Activated T-cell treated with anti-CD3 and anti-CD28 coated beads, Interleukin-2, amount 50 U/mL, for 4 hours (primary cell): ENCODE results near the gene GGT1. TPM values are rescaled to one million over a fixed set of nuclear protein-coding genes. Genes with fewer than 3 reads are reported as not detected.
"Not testable (repeated sequence)": the region's sequence is repeated elsewhere in the genome, so short reads cannot be mapped to it uniquely, and the experiment has no call there.

Experiments
- ATAC-seq, 2 donors: fragments of 200-7000 bp; cut with Tn5 transposase; one replicate each; pipeline ENCODE4 v1.10.0; 2021
- DNase-seq: peaks from one replicate; pipeline ENCODE4 v3.0.0-alpha.2; 2020
- H3K27me3 Mint-ChIP-seq: one replicate; pipeline ENCODE4 v1.8.0; 2021; ENCODE audit warnings: low read depth, mixed read lengths
- H3K36me3 Mint-ChIP-seq: one replicate; pipeline ENCODE4 v1.8.0; 2022; ENCODE audit warnings: mixed read lengths; ENCODE audit not compliant: insufficient read depth
- H3K4me1 Mint-ChIP-seq: one replicate; pipeline ENCODE4 v1.8.0; 2021; ENCODE audit warnings: low read depth, mixed read lengths
- H3K4me3 Mint-ChIP-seq: one replicate; pipeline ENCODE4 v1.8.0; 2021; ENCODE audit warnings: mild to moderate bottlenecking, moderate library complexity, mixed read lengths
- H3K9me3 Mint-ChIP-seq: one replicate; pipeline ENCODE4 v1.8.0; 2021; ENCODE audit warnings: mixed read lengths
- total RNA-seq, 3 donors: library from RNA; stranded (reverse); gene quantifications; one replicate each; pipeline ENCODE4 v1.2.1, GENCODE V29; 2021

GGT1 gene
- total RNA-seq, 3 donors from 2014 or later = 23.6 to 48.6 (median 27.2) TPM

DNA sequence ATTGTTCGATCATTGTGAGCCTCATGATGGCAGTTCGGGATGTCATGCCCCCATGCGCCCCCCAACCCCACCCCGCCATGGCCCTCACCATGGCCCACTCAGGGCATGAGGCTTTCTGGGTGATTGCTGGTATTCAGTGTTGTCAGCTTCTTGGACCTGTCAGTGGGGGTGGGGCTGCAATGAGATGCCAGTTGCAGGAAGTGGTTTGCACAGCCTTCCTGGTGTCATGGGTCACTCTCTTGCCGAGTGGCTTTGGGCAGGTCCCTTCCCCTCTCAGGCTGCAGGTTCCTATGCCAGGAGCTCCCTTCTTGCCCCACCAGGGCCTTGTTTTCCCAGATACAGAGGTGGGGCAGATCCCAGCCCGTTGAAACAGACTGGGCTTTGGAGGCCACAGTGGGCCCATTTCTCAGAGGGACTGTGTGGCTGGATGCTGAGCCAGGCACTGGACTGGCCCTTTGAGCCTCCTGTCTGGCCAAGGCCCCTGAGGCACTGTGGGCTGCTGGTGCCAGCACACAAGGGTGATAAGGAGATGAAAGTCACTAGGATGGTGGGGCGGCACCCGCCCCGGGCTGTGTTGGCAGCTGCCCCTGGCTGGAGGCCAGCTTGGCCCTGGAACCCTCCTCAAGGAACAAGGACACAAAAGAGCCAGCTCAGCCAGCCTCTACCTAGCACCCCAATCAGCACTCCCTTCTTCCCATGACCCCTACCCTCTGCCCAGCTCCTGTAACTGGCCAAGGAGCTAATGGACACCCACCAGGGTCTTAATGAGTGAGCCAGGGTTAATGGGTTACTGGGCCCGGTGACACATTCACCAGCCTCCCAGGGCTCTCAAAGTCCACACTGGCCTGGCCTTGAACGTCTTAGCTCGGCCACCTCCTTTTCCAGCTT, 1.5 kb upstream of the GGT1 start:
- no peak for DNase-seq
- no peak overlapping the region for H3K4me3 Mint-ChIP-seq
- no peaks in the 10 kb centered on the region for H3K36me3 Mint-ChIP-seq
- peaks cover 2% of the 10 kb centered on the region for H3K27me3 Mint-ChIP-seq
- no peaks in the 10 kb centered on the region for H3K9me3 Mint-ChIP-seq
- ATAC-seq = no peak
- H3K4me1 Mint-ChIP-seq = peaks cover 17% of the 10 kb centered on the region

DNA sequence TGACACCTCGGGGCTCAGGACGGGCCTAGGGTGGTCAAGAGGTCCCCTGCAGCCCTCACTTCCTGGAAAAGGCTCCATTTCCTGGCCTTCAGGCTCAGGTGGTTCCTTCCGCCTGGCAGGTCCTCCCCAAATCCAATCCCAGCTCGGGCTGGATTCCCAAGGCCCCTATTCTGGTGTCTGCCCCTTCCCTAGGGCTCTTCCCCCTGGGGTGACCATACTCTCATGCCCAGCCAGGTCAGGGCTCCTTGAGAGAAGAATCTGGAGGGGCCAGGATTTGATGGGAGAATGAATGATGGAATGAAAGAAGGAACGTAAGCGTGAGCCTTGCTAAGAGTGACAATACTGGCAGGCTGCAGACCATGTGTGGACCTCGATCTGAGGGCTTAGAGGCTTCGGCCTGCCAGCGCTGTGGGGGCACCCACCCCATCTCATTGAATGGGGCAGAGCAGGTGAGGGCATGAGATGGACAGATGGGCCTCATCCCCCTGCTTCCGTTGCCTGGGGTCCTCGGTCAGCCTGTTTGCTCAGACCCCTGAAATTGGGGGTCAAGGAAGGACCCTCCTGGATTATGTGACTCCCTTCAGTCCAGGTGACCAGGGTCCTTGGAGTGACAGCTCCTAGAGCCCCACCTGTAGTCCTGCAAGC, 766 bp upstream of the GGT1 start:
- not testable (repeated sequence) for H3K4me3 Mint-ChIP-seq, ATAC-seq, H3K9me3 Mint-ChIP-seq, H3K27me3 Mint-ChIP-seq, H3K36me3 Mint-ChIP-seq, DNase-seq
- H3K4me1 Mint-ChIP-seq = peaks cover 19% of the 10 kb centered on the region

DNA sequence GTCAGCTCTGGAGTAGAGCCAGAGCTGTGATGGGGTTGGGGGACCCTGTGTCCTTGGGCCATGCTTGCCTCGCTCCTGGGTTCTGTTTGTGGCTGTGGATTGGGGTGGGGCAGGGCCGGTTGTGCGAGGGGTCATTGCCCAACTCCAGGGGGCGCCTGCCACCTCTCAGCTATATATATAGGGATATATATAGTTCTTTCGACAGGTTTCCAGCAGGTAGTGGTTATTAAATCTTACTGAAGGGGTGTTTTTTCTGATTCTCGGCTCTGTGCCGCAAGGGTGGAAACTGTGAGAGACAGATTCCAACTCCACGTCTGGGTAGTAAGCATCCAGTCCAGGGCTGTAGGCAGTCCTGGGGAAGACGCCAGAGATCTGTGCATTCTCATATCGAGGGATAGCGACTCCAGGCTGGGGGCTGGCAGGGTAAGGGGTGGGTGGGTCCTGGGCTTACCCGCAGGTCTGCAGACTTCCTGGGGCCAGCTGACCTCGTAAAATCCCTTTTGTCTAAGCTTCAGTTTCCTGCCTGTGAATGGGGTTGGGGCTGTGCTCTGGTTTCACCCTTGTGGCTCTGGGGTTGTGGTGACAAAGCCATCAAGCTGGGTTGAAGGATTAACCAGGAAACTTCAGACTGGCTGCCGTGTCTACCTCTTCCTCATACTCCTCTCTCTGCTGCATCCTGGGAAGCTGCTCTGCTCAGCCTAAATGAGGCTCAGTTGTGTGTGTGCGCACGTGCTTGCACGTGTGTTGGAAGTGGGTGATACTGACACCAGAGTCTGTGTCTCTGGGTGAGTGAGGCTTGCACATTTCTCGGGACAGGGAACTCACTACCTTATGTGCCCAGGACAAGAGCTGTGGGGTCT, 1.0 kb downstream of the GGT1 start:
- Mint-ChIP-seq H3K4me3 (peak overlapping the region; percentile 51), H3K4me1 (peaks cover 23% of the 10 kb centered on the region)
- peak; percentile 12 to 19 for ATAC-seq
- not testable (repeated sequence) for H3K36me3 Mint-ChIP-seq, H3K9me3 Mint-ChIP-seq, H3K27me3 Mint-ChIP-seq, DNase-seq

DNA sequence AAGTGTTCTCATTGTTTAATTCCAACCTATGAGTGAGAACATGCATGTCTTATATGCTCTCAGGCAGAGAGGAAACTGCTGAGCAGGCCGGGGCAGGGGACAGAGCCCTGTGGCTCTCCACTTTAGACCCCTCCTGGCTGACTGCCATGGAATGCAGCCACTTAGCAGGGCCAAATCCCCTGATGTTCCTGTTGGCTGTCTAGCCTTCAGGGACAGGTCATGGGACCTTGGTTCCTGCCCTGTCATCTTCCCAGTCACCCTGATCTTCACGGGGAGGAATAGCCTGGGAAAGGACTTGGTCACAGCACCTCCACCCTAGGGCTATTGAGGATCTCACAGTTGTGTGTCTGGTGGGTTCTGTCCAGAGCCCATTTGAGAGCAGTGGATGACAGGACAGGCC, 3.3 kb downstream of the GGT1 start:
- H3K9me3 Mint-ChIP-seq, H3K27me3 Mint-ChIP-seq, ATAC-seq, DNase-seq, H3K36me3 Mint-ChIP-seq: not testable (repeated sequence)
- peak overlapping the region; percentile 29 for H3K4me3 Mint-ChIP-seq
- H3K4me1 Mint-ChIP-seq = peaks cover 23% of the 10 kb centered on the region

GRCh38 chr22:24607429-24607983, 4.5 kb downstream of the GGT1 start:
- not testable (repeated sequence) for H3K36me3 Mint-ChIP-seq, H3K9me3 Mint-ChIP-seq, H3K27me3 Mint-ChIP-seq
- Mint-ChIP-seq H3K4me1 (peaks cover 21% of the 10 kb centered on the region), H3K4me3 (peak overlapping the region; percentile 94)
- peak; percentile 50 for DNase-seq
- peak; percentile 85 to 87 for ATAC-seq

- not testable (repeated sequence) for H3K27me3 Mint-ChIP-seq, ATAC-seq, H3K9me3 Mint-ChIP-seq, DNase-seq, H3K36me3 Mint-ChIP-seq
- Mint-ChIP-seq H3K4me3 (peak overlapping the region; percentile 94), H3K4me1 (peaks cover 18% of the 10 kb centered on the region)
Measured at GRCh38 chr22:24608327-24608726, 5.3 kb downstream of the GGT1 start.

- not testable (repeated sequence) for DNase-seq, H3K27me3 Mint-ChIP-seq, H3K9me3 Mint-ChIP-seq, ATAC-seq, H3K4me1 Mint-ChIP-seq, H3K36me3 Mint-ChIP-seq, H3K4me3 Mint-ChIP-seq
Measured at GRCh38 chr22:24609888-24610287, 6.9 kb downstream of the GGT1 start.

DNA sequence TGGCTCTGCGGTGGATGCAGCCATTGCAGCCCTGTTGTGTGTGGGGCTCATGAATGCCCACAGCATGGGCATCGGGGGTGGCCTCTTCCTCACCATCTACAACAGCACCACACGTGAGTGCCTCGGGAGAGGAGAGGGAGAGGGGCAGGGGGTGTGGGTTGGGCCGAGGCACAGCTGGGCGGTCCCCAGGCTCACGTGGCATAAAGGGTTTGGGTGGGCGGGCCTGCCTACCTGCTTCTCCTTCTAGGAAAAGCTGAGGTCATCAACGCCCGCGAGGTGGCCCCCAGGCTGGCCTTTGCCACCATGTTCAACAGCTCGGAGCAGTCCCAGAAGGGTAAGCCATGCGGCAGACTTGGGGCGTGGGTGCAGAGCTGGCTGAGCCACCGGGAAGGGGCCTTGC, 11.8 kb downstream of the GGT1 start:
- ATAC-seq, H3K4me1 Mint-ChIP-seq, H3K9me3 Mint-ChIP-seq, H3K27me3 Mint-ChIP-seq, H3K36me3 Mint-ChIP-seq, H3K4me3 Mint-ChIP-seq, DNase-seq: not testable (repeated sequence)

GRCh38 chr22:24621244-24621643, 18.3 kb downstream of the GGT1 start:
- not testable (repeated sequence) for H3K4me3 Mint-ChIP-seq, H3K4me1 Mint-ChIP-seq, DNase-seq, H3K9me3 Mint-ChIP-seq, H3K27me3 Mint-ChIP-seq, ATAC-seq, H3K36me3 Mint-ChIP-seq

- H3K9me3 Mint-ChIP-seq, DNase-seq, H3K36me3 Mint-ChIP-seq, H3K27me3 Mint-ChIP-seq, H3K4me1 Mint-ChIP-seq, ATAC-seq, H3K4me3 Mint-ChIP-seq: not testable (repeated sequence)
Measured at GRCh38 chr22:24622596-24622995, 19.6 kb downstream of the GGT1 start.

DNA sequence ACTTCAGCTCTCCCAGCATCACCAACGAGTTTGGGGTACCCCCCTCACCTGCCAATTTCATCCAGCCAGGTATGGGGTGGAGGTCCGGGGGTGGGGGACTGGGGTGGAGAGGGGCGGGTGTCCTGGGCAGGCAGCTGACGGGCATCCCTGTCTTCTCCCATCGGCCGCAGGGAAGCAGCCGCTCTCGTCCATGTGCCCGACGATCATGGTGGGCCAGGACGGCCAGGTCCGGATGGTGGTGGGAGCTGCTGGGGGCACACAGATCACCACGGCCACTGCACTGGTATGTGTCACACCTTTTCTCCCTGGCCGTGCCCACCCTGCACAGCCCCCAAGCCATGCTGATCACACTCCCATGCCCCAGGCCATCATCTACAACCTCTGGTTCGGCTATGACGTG, 24.9 kb downstream of the GGT1 start:
- not testable (repeated sequence) for H3K9me3 Mint-ChIP-seq, H3K27me3 Mint-ChIP-seq, H3K4me1 Mint-ChIP-seq, ATAC-seq, H3K4me3 Mint-ChIP-seq, DNase-seq, H3K36me3 Mint-ChIP-seq

DNA sequence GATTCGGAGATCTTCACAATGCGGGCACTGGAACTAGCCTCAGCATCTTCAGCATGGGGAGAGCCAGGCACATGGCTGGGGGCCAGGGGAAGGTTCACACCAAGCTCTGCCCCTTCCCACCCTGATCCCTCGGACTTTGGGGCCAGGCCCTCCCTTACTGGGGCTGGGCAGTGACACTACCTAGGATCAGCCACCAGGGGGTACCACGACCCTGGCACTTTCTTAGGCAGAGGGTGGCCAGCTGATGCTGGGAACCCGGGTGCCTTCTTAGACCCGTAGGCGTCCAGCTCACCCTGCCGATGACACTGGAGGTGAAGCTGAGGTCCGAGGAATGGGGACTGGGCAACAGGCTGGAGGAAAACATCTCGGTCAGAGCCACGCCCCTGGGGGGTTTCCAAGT, 26.1 kb downstream of the GGT1 start:
- not testable (repeated sequence) for H3K4me1 Mint-ChIP-seq, ATAC-seq, DNase-seq, H3K4me3 Mint-ChIP-seq, H3K9me3 Mint-ChIP-seq, H3K36me3 Mint-ChIP-seq, H3K27me3 Mint-ChIP-seq

- ATAC-seq = not testable (repeated sequence)
Measured at GRCh38 chr22:24630812-24631427, 27.9 kb downstream of the GGT1 start.

More at GRCh38 chr22:24630812-24631427, 27.9 kb downstream of the GGT1 start:
- H3K4me1 Mint-ChIP-seq = peaks cover 21% of the 10 kb centered on the region
- DNase-seq, H3K27me3 Mint-ChIP-seq, H3K4me3 Mint-ChIP-seq, H3K36me3 Mint-ChIP-seq, H3K9me3 Mint-ChIP-seq: not testable (repeated sequence)
